Left ventricle myocardium inferior (tissue), 1 donor: ENCODE results near the gene AGK. TPM values are rescaled to one million over a fixed set of nuclear protein-coding genes. Genes with fewer than 3 reads are reported as not detected.

Experiments used
- DNase-seq: peaks from one replicate; pipeline ENCODE4 v3.0.0-alpha.2; 2020
- H3K27ac ChIP-seq: fragments of 200-600 bp; replicated peaks from 2 replicates; pipeline ENCODE4 v1.8.0; 2021
- H3K27me3 ChIP-seq: fragments of 200-600 bp; 2 replicates; pipeline ENCODE4 v1.8.0; 2021; ENCODE audit warnings: low read depth
- H3K36me3 ChIP-seq: fragments of 200-600 bp; 2 replicates; pipeline ENCODE4 v1.8.0; 2021
- H3K4me1 ChIP-seq: fragments of 200-600 bp; 2 replicates; pipeline ENCODE4 v1.8.0; 2021
- H3K4me3 ChIP-seq: fragments of 200-600 bp; 2 replicates; pipeline ENCODE4 v1.8.0; 2021; ENCODE audit warnings: mild to moderate bottlenecking, moderate library complexity
- H3K9me3 ChIP-seq: fragments of 200-600 bp; replicated peaks from 2 replicates; pipeline ENCODE4 v1.8.0; 2021
- CTCF ChIP-seq: fragments of 200-600 bp; IDR thresholded peaks from 2 replicates; pipeline ENCODE4 v1.8.0; 2021; ENCODE audit warnings: antibody characterized with exemption, mild to moderate bottlenecking, borderline replicate concordance
- intact Hi-C: fragments of 100-400 bp; cut with micrococcal nuclease; formaldehyde crosslinking; loops from one replicate; pipeline ENCODE4 v1.11.0; 2022
- total RNA-seq: library from RNA; stranded (reverse); fragmentation: NEBNext Ultra II Directional; extraction: Animal tissue kit (Norgen Biotek cat#: 25700); gene quantifications from one replicate; pipeline ENCODE4 v1.2.1, GENCODE V29; 2021
- donor health status: DM: no; HTN: yes; CAD: no; lungs with severe emphysema.

Gene AGK
- total RNA-seq, 1 donor from 2014 or later = 37.8 TPM

GRCh38 chr7:141654551-141654950, 103.3 kb downstream of the AGK start:
- Histone ChIP-seq H3K4me1 (peaks cover 19% of the 10 kb centered on the region), H3K4me3 (no peak overlapping the region), H3K27me3 (no peaks in the 10 kb centered on the region), H3K27ac (peak overlapping the region; percentile 20), H3K36me3 (peaks cover 30% of the 10 kb centered on the region), H3K9me3 (no peaks in the 10 kb centered on the region)
- intact Hi-C loops = loop anchor here (10.0 kb wide), 1 partner anchor 80 kb away; the partner anchor contains the start of gene SSBP1
- TF ChIP-seq CTCF = peak; percentile 75
- DNase-seq = no peak

- intact Hi-C loops = loop anchor here (10.0 kb wide), 1 partner anchor 75 kb away; the partner anchor contains the start of gene SSBP1
These were observed 108.3 kb downstream of the AGK start for GRCh38 chr7:141659501-141659900.

DNA sequence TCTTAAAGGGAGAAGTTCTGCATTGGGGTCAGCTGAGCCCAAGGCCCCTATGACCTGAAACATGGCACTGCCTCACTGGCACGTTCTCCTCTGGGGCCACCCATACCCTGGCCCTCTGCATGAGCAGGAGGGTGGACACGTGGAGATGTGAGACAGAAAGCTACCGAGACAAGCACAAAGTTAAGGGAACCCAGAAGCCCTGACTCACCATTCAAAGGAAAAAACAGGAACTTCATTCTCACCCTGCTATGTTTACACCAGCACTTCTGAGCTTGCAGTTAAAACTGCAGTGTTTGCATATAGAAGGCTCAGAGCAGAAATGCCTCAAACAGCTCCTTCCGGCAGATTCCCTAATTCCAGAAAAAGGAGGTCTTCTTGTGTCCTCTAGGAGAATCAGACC, 109.0 kb downstream of the AGK start:
- Histone ChIP-seq H3K27ac (peak overlapping the region; percentile 30), H3K4me1 (peaks cover 11% of the 10 kb centered on the region), H3K36me3 (peaks cover 71% of the 10 kb centered on the region), H3K9me3 (no peaks in the 10 kb centered on the region), H3K4me3 (no peak overlapping the region), H3K27me3 (no peaks in the 10 kb centered on the region)
- DNase-seq = no peak
- intact Hi-C loops = no loop called here
- TF ChIP-seq CTCF = no peak

More at GRCh38 chr7:141659501-141659900, 108.3 kb downstream of the AGK start:
- TF ChIP-seq CTCF = no peak
- H3K36me3 ChIP-seq = peaks cover 65% of the 10 kb centered on the region
- peaks cover 18% of the 10 kb centered on the region for H3K4me1 ChIP-seq
- H3K27me3 ChIP-seq = no peaks in the 10 kb centered on the region
- no peaks in the 10 kb centered on the region for H3K9me3 ChIP-seq
- no peak overlapping the region for H3K4me3 ChIP-seq
- no peak for DNase-seq
- no peak overlapping the region for H3K27ac ChIP-seq

GRCh38 chr7:141663081-141663849, 112.1 kb downstream of the AGK start:
- Histone ChIP-seq H3K4me1 (peaks cover 11% of the 10 kb centered on the region), H3K27me3 (no peaks in the 10 kb centered on the region), H3K27ac (peak overlapping the region; percentile 30), H3K4me3 (no peak overlapping the region), H3K36me3 (peaks cover 68% of the 10 kb centered on the region), H3K9me3 (no peaks in the 10 kb centered on the region)
- intact Hi-C loops = no loop called here
- DNase-seq = no peak
- TF ChIP-seq CTCF = no peak

GRCh38 chr7:141664450-141664849, 113.2 kb downstream of the AGK start:
- no peak for DNase-seq
- Histone ChIP-seq H3K36me3 (peaks cover 61% of the 10 kb centered on the region), H3K9me3 (no peaks in the 10 kb centered on the region), H3K4me1 (peaks cover 11% of the 10 kb centered on the region), H3K4me3 (no peak overlapping the region), H3K27me3 (no peaks in the 10 kb centered on the region), H3K27ac (no peak overlapping the region)
- no peak for TF ChIP-seq CTCF
- intact Hi-C loops = no loop called here
